Tibial artery (tissue), 4 donors: ENCODE data around the gene C1QTNF2.
"Not testable (repeated sequence)": the region's sequence is repeated elsewhere in the genome, so short reads cannot be mapped to it uniquely, and the experiment has no call there.

Source experiments
- DNase-seq, 2 donors: peaks; one replicate each; pipeline ENCODE4 v3.0.0-alpha.2; 2019
- H3K27ac ChIP-seq, 2 donors: fragments of 200-600 bp; sonication (generic) in 1 of 2; 1 replicate in 1 of 2; 2 replicates in 1 of 2; pipeline ENCODE4 v1.5.1; 2018 to 2019; ENCODE audit warnings: mild to moderate bottlenecking in 1 of 2
- H3K27me3 ChIP-seq, 2 donors: fragments of 200-600 bp; sonication (generic) in 1 of 2; one replicate each; pipeline versions ENCODE4 v1.5.1 to v1.6.0; 2016 to 2019
- H3K36me3 ChIP-seq, 3 donors: fragments of 200-600 bp; sonication (generic) in 2 of 3; one replicate each; pipeline ENCODE4 v1.5.1; 2016 to 2019; ENCODE audit warnings: mild to moderate bottlenecking in 2 of 3
- H3K4me1 ChIP-seq, 4 donors: fragments of 200-600 bp; sonication (generic) in 2 of 4; 1 replicate in 3 of 4; 2 replicates in 1 of 4; pipeline ENCODE4 v1.5.1; 2016 to 2019
- H3K4me3 ChIP-seq, 2 donors: fragments of 200-600 bp; sonication (generic) in 1 of 2; 1 replicate in 1 of 2; 2 replicates in 1 of 2; pipeline ENCODE4 v1.5.1; 2018 to 2019; ENCODE audit warnings: mild to moderate bottlenecking in 2 of 2
- H3K9me3 ChIP-seq, 3 donors: fragments of 200-600 bp; sonication (generic) in 1 of 3; one replicate each; pipeline ENCODE4 v1.5.1; 2016 to 2019
- CTCF ChIP-seq, 2 experiments: fragments of 200-600 bp in 1 of 2; fragments of 450-650 bp in 1 of 2; IDR thresholded peaks; one replicate each; pipeline ENCODE4 v1.5.1; 2017 to 2019; ENCODE audit warnings: antibody characterized with exemption in 2 of 2, mild to moderate bottlenecking in 1 of 2, moderate library complexity in 1 of 2
- intact Hi-C: fragments of 100-400 bp; cut with DNase I; formaldehyde crosslinking; loops from one replicate; pipeline ENCODE4 v1.15.0; 2023; ENCODE audit warnings: low total_unique reads

C1QTNF2 gene

GRCh38 chr5:160342413-160342941 is 27.9 kb downstream of the C1QTNF2 start:
- peaks cover 0 to 5% (median 0%) of the 10 kb centered on the region in 4 donors for H3K4me1 ChIP-seq
- no peak overlapping the region for H3K4me3 ChIP-seq
- no peak for TF ChIP-seq CTCF (IDR thresholded peaks at IDR 0.05)
- no peaks in the 10 kb centered on the region for H3K36me3 ChIP-seq
- H3K27me3 ChIP-seq = no peaks in the 10 kb centered on the region
- H3K9me3 ChIP-seq = no peaks in the 10 kb centered on the region
- intact Hi-C loops = no loop called here
- peak in 1 of 2 donors; percentile 57 for DNase-seq
- H3K27ac ChIP-seq = no peak overlapping the region

- no peak for DNase-seq
- no peaks in the 10 kb centered on the region for H3K9me3 ChIP-seq
- no peak overlapping the region for H3K4me3 ChIP-seq
- H3K27me3 ChIP-seq = no peaks in the 10 kb centered on the region
- H3K4me1 ChIP-seq = peaks cover 0 to 5% (median 0%) of the 10 kb centered on the region in 4 donors
- intact Hi-C loops = no loop called here
- TF ChIP-seq CTCF (IDR thresholded peaks at IDR 0.05) = no peak
- H3K27ac ChIP-seq = no peak overlapping the region
- no peaks in the 10 kb centered on the region for H3K36me3 ChIP-seq
Observed at GRCh38 chr5:160341309-160341870, 29.0 kb downstream of the C1QTNF2 start.

GRCh38 chr5:160340513-160340912 is 29.9 kb downstream of the C1QTNF2 start:
- H3K36me3 ChIP-seq, H3K4me1 ChIP-seq, DNase-seq, H3K27ac ChIP-seq, H3K27me3 ChIP-seq, intact Hi-C loops, H3K9me3 ChIP-seq, H3K4me3 ChIP-seq: not testable (repeated sequence)

- H3K4me1 ChIP-seq = no peaks in the 10 kb centered on the region
- H3K27ac ChIP-seq = no peak overlapping the region
- no peak for TF ChIP-seq CTCF (IDR thresholded peaks at IDR 0.05)
- no peaks in the 10 kb centered on the region for H3K36me3 ChIP-seq
- no peaks in the 10 kb centered on the region for H3K27me3 ChIP-seq
- no peak overlapping the region for H3K4me3 ChIP-seq
- H3K9me3 ChIP-seq = no peaks in the 10 kb centered on the region
- DNase-seq = no peak
- intact Hi-C loops = no loop called here
Observed at GRCh38 chr5:160339406-160340130, 30.9 kb downstream of the C1QTNF2 start.

- intact Hi-C loops, H3K9me3 ChIP-seq: not testable (repeated sequence)
Observed at GRCh38 chr5:160334716-160335115, 35.7 kb downstream of the C1QTNF2 start.

GRCh38 chr5:160333721-160334120 is 36.7 kb downstream of the C1QTNF2 start:
- Histone ChIP-seq H3K9me3 (no peaks in the 10 kb centered on the region), H3K27me3 (no peaks in the 10 kb centered on the region), H3K27ac (no peak overlapping the region), H3K4me3 (no peak overlapping the region), H3K36me3 (no peaks in the 10 kb centered on the region), H3K4me1 (no peaks in the 10 kb centered on the region)
- intact Hi-C loops = no loop called here
- DNase-seq = no peak
- no peak for TF ChIP-seq CTCF (IDR thresholded peaks at IDR 0.05)

More at GRCh38 chr5:160334716-160335115, 35.7 kb downstream of the C1QTNF2 start:
- not testable (repeated sequence) for H3K4me3 ChIP-seq, H3K27me3 ChIP-seq, H3K27ac ChIP-seq, H3K36me3 ChIP-seq, DNase-seq, H3K4me1 ChIP-seq
